ENCODE data around the gene HK1. TPM values are rescaled to one million over a fixed set of nuclear protein-coding genes. Genes with fewer than 3 reads are reported as not detected.

HK1 gene
- total RNA-seq, 1 donor from 2014 or later: 139 TPM

DNA sequence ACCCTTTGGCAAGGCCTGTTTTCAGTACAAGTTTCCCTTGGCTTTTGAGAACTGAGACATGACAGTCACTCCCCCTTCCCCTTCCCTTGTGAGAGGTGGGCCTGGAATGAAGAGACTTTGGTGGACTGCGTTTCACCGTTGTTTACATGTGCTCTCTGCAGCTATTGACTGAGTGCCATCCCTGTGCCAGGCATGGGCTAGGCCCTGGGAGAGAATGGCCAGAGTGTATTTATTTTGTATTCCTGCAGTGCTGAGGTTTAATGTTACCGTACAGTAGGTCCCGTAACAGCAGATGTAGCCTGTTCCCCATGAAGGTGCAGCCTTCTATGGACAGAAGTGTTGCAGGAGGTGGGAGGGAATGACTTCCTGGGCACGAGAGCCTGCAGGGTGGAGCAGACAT is 88.4 kb downstream of the HK1 start:
- intact Hi-C loops (cut with micrococcal nuclease): no loop called here

GRCh38 chr10:69367469-69367868 is 89.2 kb downstream of the HK1 start:
- intact Hi-C loops (cut with micrococcal nuclease): no loop called here

DNA sequence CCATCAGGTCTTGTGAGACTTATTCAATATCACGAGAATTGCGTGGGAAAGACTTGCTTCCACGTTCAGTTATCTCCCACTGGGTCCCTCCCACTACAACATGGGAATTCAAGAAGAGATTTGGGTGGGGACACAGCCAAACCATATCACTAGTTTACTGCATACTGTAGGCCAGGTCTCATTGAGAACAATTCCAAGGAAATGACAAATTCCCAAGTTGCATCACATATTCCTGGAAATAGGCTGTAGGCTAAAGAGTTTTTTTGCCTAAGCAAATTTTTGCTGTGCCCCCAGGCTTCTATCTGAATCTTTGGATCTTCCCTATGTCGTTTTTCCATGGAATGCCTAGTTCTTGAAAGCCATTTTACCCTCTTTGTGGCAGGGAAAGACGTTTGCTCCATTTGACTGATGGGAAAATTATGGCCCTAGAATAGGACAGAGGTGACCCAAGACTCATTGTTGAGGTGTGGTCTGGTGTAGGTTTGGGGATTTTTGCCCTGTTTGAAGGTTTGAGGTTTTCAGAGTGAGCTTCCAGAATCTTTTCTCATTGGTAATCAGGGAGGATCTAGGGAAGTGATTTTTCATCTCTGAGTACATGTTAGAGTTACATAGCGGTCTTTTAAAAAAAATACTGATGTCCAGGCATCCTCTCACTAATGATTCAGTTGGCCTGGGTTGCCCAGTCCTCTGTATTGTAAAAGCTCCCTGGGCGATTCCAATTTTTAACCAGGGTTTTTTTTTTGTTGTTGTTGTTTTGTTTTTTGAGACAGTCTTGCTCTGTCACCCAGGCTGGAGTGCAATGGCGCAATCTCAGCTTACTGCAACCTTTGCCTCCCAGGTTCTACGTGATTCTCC is 94.1 kb downstream of the HK1 start:
- intact Hi-C loops (cut with micrococcal nuclease): no loop called here

GRCh38 chr10:69374242-69374641 is 95.9 kb downstream of the HK1 start:
- intact Hi-C loops (cut with micrococcal nuclease): no loop called here

DNA sequence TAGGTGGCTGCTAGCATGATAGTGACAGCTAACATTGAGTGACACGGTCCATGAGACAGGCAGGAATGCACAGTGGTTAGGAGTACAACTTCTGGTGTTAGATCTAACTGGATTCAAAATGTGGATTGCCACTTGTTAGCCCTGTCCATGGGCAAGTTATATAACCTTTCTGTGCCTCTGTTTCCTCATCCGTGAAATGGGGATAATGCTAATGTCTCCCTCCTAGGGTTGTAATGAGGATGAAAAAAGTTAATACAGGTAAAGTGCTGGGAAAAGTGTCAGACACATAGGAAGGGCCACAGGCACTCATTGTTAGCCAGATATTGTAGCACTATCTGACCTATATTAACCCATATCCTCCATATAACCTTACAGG is 96.6 kb downstream of the HK1 start:
- intact Hi-C loops (cut with micrococcal nuclease): no loop called here

- intact Hi-C loops (cut with micrococcal nuclease): no loop called here
Observed at GRCh38 chr10:69375307-69376151, 97.2 kb downstream of the HK1 start.

DNA sequence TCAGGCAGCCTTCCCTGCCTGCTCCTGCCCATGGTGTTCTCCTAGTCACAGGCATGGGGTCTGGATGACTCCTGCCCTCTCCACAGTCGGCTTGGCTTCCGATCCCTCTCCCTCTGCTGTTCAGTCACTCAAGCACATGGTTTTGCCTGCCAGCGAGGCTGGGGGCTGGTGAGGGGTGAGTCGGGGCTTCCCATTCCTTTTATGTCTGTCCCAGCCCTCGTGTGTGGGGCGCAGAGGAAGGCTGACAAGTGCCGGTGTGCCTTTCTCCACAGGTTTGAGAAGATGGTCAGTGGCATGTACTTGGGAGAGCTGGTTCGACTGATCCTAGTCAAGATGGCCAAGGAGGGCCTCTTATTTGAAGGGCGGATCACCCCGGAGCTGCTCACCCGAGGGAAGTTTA is 98.4 kb downstream of the HK1 start:
- intact Hi-C loops (cut with micrococcal nuclease): no loop called here

DNA sequence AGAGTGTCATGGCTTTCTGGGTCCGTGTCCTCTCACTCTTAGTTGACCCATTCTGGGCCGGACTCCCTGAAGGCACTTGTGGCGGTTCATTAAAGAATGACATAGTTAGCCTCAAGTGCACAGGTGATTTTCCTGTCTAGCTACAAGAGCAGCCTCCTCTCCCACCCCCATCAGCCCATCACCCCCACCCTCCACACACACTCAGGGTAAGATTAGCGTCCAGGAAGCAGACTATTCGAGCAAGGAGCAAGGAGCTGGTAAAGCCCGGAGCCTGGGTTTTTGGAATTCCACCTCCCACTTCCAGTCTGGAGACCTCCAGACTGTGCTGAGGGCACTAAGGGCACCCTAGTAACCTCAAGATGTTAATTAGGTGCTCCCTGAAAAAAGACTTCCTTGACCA is 98.9 kb downstream of the HK1 start:
- intact Hi-C loops (cut with micrococcal nuclease): no loop called here

DNA sequence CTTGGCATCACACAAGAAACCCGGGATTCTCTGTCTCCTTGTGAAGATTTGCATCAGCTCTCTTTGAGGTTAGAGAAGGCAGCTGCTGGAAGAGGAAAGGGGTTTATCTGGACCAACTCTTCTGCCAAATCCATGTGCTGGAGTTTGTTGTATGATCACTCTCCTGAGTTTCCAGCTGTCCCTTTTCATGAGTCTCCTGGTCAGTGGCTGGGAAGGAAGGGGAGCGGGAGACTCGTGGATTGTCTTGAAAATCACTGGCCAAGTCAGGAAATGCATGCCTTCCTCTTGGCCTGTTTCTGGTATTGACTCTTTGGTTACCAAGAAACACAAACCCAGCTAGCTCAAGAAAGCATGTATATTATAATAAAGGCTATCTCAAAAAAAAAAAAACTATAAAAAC is 99.6 kb downstream of the HK1 start:
- intact Hi-C loops (cut with micrococcal nuclease): no loop called here

DNA sequence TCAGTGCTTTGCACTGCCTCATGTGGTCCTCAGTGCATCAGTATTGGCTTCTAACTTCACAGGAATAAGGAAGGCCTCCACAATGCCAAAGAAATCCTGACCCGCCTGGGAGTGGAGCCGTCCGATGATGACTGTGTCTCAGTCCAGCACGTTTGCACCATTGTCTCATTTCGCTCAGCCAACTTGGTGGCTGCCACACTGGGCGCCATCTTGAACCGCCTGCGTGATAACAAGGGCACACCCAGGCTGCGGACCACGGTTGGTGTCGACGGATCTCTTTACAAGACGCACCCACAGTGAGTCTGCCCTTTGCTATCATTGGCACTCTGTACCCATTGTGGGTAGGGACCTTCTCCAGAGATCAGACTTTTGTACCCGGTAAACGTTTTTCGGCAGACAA is 101.5 kb downstream of the HK1 start:
- intact Hi-C loops (cut with micrococcal nuclease): no loop called here

- intact Hi-C loops (cut with micrococcal nuclease): no loop called here
Observed at GRCh38 chr10:69382382-69383117, 104.3 kb downstream of the HK1 start.

GRCh38 chr10:69383558-69383957 is 105.3 kb downstream of the HK1 start:
- intact Hi-C loops (cut with micrococcal nuclease): no loop called here

GRCh38 chr10:69384320-69384719 is 106.0 kb downstream of the HK1 start:
- intact Hi-C loops (cut with micrococcal nuclease): no loop called here

GRCh38 chr10:69385454-69386350 is 107.4 kb downstream of the HK1 start:
- intact Hi-C loops (cut with micrococcal nuclease): no loop called here

- intact Hi-C loops (cut with micrococcal nuclease): no loop called here
Observed at GRCh38 chr10:69387500-69387899, 109.2 kb downstream of the HK1 start.

DNA sequence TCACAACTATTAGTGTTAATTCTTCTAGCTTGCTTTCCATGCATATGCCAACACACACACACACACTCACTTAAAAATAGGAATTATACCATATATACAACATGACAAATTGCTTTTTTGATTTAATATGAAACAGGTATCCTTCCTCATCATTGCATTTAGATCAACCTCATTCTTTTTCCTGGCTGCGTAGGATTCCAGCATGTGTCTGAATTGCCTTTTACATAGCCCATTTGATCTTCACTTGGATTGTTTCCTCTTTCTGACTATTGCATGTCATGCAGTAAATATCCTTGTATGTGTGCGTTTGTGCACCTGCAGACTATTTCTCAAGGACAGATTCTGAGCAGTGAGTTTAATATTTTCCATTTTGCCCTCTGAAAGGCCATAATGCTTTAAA is 110.2 kb downstream of the HK1 start:
- intact Hi-C loops (cut with micrococcal nuclease): no loop called here

DNA sequence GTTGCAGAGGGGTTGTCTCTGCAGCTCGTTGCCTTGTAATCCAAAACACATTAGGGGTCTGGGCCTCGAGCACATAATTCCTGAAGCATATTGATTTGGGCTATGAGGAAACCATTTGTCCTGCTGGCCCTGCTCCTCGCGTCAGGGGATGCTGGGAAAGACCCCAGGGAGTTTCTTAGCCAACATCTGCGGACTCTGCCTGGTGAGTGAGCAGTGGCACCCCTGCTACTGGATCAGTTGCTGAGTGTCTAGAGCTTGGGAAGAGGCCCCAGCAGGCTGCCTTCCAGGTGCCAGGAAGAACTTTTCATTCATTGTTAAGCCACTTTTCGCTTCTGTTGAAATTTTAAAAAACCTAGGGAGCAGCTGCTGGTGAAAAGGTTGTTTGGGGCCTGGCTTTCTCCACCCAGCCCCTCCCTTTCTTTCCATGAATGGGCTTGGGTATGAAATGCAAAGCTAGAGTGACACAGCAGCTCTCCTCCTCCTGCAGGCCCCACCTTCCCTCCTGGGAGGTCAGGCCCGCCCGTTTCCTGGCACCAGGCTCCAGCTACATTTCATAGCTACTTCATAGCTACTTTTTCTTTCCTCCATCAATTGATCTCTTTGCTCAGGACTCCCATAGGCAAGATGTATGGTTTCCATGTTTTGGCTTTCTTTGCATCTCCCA is 111.7 kb downstream of the HK1 start:
- intact Hi-C loops (cut with micrococcal nuclease): loop anchor here (5.0 kb wide), 1 partner anchor 403 kb away; the partner anchor contains the start of gene KIFBP

- intact Hi-C loops (cut with micrococcal nuclease): loop anchor here (5.0 kb wide), 1 partner anchor 404 kb away; the partner anchor contains the start of gene KIFBP
Observed at GRCh38 chr10:69391158-69391557, 112.9 kb downstream of the HK1 start.

DNA sequence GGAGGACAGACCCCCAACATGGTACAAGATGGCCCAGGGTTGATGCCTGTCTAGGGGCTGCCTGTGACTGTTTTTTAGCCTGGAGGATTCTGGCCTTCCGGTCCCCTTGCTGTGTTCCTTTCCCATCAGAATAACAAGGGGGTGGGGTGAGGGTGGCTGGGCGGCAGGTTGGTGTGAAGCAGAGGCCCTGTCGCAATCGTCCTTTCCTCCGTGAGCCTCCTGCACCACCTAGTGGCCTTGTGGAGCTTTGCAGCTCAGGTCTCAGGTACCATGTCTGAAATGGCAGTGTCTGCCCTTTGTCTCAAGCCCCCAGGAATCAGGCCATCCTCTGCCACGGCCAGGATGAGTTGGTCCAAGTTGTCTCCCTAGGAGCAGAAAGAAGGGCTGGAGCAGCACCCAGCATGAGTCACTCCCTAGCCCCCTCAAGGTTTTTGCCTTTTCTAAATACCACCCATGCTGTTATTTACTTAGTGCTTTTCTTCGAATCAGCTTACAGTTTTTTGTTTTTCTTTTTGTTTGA is 114.2 kb downstream of the HK1 start:
- intact Hi-C loops (cut with micrococcal nuclease): loop anchor here (1.0 to 5.0 kb wide), 11 partner anchors 74 to 405 kb away; partner anchors contain the start of gene KIFBP

GRCh38 chr10:69394020-69394419 is 115.7 kb downstream of the HK1 start:
- intact Hi-C loops (cut with micrococcal nuclease): loop anchor here (5.0 kb wide), 1 partner anchor 407 kb away; the partner anchor contains the start of gene KIFBP
